Keratinocyte (primary cell): ENCODE data around the gene RHOT1.
"Not testable (repeated sequence)": the region's sequence is repeated elsewhere in the genome, so short reads cannot be mapped to it uniquely, and the experiment has no call there.

Experiments used
- EZH2 ChIP-seq: IDR thresholded peaks from one replicate; pipeline ENCODE4 v1.6.1; 2012; ENCODE audit warnings: inconsistent platforms, mild to moderate bottlenecking, low read length, moderate library complexity
- TF ChIP-seq, protein P1 (sequence below), 3 experiments: IDR thresholded peaks in 1 of 3; conservative IDR thresholded peaks in 1 of 3; optimal IDR thresholded peaks in 1 of 3; 2 replicates in 2 of 3; 3 replicates in 1 of 3; pipeline versions ENCODE3 to v1.5.1; 2011; ENCODE audit warnings: low read length in 3 of 3, mild to moderate bottlenecking in 3 of 3, moderate library complexity in 2 of 3, control low read depth in 1 of 3, inconsistent platforms in 1 of 3; ENCODE audit not compliant: insufficient read depth in 2 of 3; ENCODE audit errors: extremely low read depth in 1 of 3

DNA sequence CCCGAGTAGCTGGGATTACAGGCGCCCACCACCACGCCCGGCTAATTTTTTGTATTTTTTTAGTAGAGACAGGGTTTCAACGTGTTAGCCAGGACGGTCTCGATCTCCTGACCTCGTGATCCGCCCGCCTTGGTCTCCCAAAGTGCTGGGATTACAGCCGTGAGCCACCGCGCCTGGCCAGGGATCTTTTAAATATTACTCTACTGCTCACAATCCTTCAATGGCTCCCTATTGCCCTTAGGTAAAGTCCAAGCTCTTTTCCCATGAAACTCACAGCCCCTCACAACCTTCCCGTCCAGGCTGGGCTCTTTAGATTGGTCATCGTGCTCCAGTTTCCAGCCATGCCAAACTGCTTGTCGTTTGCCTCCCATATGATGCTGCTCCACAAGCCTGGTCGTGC is 121.2 kb downstream of the RHOT1 start:
- not testable (repeated sequence) for TF ChIP-seq EZH2
- TF ChIP-seq, protein P1, sequence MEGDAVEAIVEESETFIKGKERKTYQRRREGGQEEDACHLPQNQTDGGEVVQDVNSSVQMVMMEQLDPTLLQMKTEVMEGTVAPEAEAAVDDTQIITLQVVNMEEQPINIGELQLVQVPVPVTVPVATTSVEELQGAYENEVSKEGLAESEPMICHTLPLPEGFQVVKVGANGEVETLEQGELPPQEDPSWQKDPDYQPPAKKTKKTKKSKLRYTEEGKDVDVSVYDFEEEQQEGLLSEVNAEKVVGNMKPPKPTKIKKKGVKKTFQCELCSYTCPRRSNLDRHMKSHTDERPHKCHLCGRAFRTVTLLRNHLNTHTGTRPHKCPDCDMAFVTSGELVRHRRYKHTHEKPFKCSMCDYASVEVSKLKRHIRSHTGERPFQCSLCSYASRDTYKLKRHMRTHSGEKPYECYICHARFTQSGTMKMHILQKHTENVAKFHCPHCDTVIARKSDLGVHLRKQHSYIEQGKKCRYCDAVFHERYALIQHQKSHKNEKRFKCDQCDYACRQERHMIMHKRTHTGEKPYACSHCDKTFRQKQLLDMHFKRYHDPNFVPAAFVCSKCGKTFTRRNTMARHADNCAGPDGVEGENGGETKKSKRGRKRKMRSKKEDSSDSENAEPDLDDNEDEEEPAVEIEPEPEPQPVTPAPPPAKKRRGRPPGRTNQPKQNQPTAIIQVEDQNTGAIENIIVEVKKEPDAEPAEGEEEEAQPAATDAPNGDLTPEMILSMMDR (optimal IDR thresholded peaks at IDR 0.05 in 1 of 3, IDR thresholded peaks at IDR 0.05 in 1 of 3, conservative IDR thresholded peaks at IDR 0.05 in 1 of 3; ENCODE audit: extremely low read depth in 1 of 3, insufficient read depth in 2 of 3, low read length in 3 of 3) = not testable (repeated sequence)
